ENCODE measurements around the gene CTBP2.

DNA sequence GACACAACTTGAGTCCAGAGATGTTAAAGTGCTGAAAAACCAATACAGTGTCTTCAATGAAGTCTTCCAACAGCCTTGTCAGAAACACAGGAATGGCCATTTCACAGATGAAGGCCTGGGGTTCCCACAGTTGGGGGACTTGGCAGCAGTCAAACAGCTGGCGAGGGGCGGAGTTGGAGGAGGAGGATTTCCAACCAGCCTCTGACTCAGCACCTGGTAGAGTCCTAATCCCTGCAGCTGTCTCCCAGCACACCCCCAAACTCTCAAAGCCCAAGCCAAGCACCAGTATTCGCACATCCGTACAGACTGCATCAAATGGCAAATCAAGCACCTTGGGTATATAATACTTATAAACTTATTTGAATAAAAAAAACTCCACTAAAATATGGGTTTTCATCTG lies 28.0 kb downstream of the CTBP2 start:
- TF ChIP-seq, protein P1, sequence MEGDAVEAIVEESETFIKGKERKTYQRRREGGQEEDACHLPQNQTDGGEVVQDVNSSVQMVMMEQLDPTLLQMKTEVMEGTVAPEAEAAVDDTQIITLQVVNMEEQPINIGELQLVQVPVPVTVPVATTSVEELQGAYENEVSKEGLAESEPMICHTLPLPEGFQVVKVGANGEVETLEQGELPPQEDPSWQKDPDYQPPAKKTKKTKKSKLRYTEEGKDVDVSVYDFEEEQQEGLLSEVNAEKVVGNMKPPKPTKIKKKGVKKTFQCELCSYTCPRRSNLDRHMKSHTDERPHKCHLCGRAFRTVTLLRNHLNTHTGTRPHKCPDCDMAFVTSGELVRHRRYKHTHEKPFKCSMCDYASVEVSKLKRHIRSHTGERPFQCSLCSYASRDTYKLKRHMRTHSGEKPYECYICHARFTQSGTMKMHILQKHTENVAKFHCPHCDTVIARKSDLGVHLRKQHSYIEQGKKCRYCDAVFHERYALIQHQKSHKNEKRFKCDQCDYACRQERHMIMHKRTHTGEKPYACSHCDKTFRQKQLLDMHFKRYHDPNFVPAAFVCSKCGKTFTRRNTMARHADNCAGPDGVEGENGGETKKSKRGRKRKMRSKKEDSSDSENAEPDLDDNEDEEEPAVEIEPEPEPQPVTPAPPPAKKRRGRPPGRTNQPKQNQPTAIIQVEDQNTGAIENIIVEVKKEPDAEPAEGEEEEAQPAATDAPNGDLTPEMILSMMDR (IDR thresholded peaks at IDR 0.05): no peak
- TF ChIP-seq POLR2AphosphoS5 (IDR thresholded peaks at IDR 0.05): no peak

Data from stomach (tissue), 4 donors.